Endothelial cell of umbilical vein (primary cell): ENCODE results near the gene AP1G2.

ENCODE experiments used
- MYC ChIP-seq: IDR thresholded peaks from one replicate; pipeline ENCODE4 v1.6.1; 2011; ENCODE audit warnings: mild to moderate bottlenecking, low read depth, low read length
- TF ChIP-seq, protein P1 (sequence below), 2 donors: IDR thresholded peaks; 1 replicate in 1 of 2; 2 replicates in 1 of 2; pipeline ENCODE4 v1.5.1; 2011; ENCODE audit warnings: low read length in 2 of 2, mild to moderate bottlenecking in 2 of 2, moderate library complexity in 2 of 2, control low read depth in 1 of 2, inconsistent platforms in 1 of 2, low read depth in 1 of 2; ENCODE audit not compliant: insufficient read depth in 1 of 2; ENCODE audit errors: extremely low read depth in 1 of 2

DNA sequence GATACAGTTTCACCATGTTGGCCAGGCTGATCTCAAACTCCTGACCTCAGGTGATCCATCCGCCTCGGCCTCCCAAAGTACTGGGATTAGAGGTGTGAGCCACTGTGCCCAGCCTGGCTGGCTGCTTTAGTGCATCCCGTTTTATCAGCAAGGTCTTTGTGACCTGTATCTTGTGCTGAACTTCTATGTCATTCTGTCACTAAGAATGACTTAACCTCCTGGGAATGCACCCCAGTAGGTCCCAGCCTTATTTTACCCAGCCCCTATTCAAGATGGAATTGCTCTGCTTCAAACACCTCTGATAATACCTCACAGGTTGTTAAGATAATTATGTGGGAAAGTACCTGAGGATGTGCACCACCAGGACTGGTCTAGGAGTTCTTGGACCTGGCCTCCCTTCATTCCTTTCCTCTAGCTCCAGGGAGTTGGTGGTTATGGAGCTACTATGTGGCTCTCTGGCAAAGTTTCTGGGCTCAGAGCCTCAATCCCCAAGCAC lies 37.1 kb upstream of the AP1G2 start:
- TF ChIP-seq, protein P1, sequence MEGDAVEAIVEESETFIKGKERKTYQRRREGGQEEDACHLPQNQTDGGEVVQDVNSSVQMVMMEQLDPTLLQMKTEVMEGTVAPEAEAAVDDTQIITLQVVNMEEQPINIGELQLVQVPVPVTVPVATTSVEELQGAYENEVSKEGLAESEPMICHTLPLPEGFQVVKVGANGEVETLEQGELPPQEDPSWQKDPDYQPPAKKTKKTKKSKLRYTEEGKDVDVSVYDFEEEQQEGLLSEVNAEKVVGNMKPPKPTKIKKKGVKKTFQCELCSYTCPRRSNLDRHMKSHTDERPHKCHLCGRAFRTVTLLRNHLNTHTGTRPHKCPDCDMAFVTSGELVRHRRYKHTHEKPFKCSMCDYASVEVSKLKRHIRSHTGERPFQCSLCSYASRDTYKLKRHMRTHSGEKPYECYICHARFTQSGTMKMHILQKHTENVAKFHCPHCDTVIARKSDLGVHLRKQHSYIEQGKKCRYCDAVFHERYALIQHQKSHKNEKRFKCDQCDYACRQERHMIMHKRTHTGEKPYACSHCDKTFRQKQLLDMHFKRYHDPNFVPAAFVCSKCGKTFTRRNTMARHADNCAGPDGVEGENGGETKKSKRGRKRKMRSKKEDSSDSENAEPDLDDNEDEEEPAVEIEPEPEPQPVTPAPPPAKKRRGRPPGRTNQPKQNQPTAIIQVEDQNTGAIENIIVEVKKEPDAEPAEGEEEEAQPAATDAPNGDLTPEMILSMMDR (IDR thresholded peaks at IDR 0.05; ENCODE audit: extremely low read depth in 1 of 2, insufficient read depth in 1 of 2, low read depth in 1 of 2, low read length in 2 of 2) = no peak
- no peak for TF ChIP-seq MYC
